NT2/D1 (cell line): Measurements from ENCODE around the gene NAXE.

Experiments
- SUZ12 ChIP-seq: IDR thresholded peaks from 2 replicates; pipeline ENCODE4 v1.6.1; 2011; ENCODE audit not compliant: insufficient read length, insufficient read depth; ENCODE audit errors: extremely low read depth
- YY1 ChIP-seq: IDR thresholded peaks from 2 replicates; pipeline ENCODE4 v1.6.1; 2011; ENCODE audit not compliant: insufficient read length, insufficient read depth
- ZNF274 ChIP-seq: IDR thresholded peaks from 2 replicates; pipeline ENCODE4 v1.6.1; 2011; ENCODE audit warnings: mild to moderate bottlenecking, low read depth, low read length

GRCh38 chr1:156560585-156561163, 30.9 kb upstream of the NAXE start:
- TF ChIP-seq ZNF274 (no peak), YY1 (no peak), SUZ12 (no peak)
